ENCODE measurements around the gene NPIPB4.
"Not testable (repeated sequence)": the region's sequence is repeated elsewhere in the genome, so short reads cannot be mapped to it uniquely, and the experiment has no call there.

NPIPB4 gene

DNA sequence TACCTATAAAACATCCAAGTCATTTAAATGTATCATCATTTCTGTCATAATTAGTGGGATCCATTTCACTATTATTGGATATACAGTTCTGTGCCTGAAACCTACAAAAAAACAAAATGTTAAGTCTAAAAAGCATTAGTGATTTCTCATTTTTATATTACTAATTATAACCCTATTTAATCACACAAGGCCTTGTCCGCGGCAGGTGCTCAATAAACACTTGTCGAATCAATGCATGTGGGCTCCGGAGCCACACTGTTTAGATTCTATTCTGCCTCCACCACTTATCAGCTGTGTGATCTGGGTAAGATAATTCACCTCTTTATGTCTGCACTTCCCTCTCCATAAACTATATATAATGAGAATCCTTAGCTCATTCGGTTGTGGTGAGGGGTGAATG, at the start of gene NPIPB4:
Gene NPIPB4 (minus strand): TSS at position 101 of the 400 bp plus-strand sequence. CDS start 378 bp downstream, outside the sequence.
- not testable (repeated sequence) for DNase-seq

DNA sequence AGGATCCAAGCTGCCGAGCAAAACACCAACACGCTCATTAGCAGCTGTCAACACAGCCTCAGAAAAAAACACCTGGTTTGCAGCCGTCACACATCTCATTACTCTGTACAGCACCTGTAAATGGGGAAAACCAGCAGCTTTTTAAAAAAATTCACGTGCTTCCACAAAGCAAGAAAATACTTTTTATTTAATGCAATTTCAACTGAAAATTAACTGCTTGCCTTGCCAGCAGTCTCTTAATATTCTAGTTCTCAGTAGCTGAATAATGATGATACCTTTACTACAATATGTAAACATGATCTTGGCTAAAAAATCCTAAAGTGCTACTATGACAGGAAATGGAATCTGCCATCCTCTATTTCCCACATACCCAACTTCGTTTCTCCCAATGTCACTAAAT, 41.4 kb upstream of the NPIPB4 start:
- not testable (repeated sequence) for DNase-seq

DNA sequence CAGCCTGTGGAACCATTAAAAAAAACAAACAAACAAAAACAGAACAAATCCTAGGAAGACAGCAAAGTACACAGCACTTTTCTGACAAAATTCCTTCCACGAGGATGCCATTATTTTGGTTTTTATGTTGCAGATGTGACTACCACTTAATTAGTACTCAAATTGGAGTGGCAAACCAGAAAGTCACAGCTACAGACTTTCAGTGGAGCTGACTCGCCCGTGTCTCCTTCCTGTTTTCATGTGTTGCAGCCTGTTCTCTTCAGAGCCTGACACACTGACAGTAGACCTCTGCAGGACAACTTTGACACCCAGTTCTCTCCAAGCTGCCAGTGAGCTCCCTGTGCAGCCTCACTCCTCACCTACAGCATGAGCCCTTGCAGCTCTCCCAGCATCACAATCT, 24.4 kb upstream of the NPIPB4 start:
- not testable (repeated sequence) for DNase-seq

DNA sequence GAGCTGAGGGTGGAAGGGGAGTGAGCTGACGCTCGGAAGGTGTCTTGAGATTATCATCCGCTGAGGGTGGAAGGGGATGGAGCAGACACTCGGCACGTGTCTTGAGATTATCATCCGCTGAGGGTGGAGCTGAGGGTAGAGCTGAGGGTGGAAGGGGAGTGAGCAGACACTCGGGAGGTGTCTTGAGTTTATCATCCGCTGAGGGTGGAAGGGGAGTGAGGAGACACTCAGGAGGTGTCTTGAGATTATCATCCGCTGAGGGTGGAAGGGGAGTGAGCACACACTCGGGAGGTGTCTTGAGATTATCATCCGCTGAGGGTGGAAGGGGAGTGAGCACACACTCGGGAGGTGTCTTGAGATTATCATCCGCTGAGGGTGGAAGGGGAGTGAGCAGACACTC, 20.4 kb downstream of the NPIPB4 start:
- DNase-seq, result not testable (repeated sequence)

DNA sequence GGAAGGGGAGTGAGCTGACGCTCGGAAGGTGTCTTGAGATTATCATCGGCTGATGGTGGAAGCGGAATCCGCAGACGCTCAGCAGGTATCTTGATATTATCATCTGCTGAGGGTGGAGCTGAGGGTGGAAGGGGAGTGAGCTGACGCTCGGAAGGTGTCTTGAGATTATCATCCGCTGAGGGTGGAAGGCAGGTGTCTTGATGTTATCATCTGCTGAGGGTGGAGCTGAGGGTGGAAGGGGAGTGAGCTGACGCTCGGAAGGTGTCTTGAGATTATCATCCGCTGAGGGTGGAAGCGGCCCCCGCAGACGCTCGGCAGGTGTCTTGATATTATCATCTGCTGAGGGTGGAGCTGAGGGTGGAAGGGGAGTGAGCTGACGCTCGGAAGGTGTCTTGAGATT, 21.2 kb downstream of the NPIPB4 start:
- not testable (repeated sequence) for DNase-seq

DNA sequence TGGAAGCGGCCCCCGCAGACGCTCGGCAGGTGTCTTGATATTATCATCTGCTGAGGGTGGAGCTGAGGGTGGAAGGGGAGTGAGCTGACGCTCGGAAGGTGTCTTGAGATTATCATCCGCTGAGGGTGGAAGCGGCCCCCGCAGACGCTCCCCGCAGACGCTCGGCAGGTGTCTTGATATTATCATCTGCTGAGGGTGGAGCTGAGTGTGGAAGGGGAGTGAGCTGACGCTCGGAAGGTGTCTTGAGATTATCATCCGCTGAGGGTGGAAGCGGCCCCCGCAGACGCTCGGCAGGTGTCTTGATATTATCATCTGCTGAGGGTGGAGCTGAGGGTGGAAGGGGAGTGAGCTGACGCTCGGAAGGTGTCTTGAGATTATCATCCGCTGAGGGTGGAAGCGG, 21.8 kb downstream of the NPIPB4 start:
- DNase-seq, result not testable (repeated sequence)

DNA sequence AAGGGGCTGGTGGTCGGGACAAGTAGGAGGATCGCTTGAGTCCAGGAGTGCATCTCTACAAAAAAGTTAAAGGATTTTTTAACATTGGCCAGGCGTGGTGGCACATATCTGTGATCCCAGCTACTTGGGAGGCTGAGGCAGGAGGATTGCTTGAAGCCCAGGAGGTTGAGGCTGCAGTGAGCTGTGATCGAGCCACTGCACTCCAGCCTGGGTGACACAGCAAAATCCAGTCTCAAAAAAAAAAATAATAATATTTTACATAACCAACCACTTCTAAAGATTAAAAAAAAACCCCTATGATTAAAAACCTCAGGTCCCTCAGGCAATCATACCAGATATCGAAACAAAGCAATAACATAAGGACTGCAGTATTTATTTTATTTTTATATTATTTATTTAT, 23.3 kb downstream of the NPIPB4 start:
- not testable (repeated sequence) for DNase-seq

DNA sequence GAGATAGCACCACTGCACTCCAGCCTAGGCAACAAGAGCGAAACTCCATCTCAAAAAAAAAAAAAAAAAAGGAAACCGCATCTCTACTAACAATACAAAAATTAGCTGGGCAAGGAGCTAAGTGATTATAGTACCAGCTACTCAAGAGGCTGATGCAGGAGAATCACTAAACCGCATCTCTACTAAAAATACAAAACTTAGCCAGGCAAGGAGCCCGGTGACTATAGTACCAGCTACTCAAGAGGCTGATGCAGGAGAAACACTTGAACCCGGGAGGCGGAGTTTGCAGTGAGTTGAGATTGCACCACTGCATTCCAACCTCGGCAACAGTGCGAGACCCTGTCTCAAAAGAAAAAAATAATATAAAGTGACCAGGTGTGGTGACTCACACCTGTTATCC, 27.6 kb downstream of the NPIPB4 start:
- DNase-seq, result not testable (repeated sequence)

DNA sequence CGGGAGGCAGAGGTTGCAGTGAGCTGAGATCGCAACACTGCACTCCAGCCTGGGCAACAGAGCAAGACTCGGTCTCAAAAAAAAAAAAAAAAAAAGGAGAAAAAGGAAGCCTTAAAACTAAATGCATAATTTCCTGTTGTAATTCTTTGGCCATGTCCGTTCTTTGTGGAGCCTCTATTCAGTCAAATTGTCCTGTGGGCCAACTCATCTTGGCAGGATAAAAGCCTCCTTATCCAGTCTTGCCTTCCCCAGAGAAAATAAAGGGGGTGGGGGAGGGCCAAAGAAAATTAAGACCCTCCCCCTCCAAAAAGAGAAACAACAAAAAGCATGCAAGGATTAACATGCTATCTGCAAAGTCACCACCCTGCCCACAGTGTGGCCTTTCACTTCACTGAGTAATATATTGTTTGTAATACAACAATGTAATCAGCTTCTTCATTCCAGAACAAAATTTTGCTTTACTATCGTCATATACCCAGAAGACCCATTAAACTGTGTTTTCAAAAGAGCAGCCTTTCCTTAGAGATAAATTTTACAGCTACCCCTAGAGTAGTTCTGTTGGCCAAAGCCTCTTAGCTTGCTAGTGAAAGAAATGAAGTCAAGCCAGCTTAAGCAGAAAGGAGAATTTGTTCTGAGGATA, 31.4 kb downstream of the NPIPB4 start:
- not testable (repeated sequence) for DNase-seq

DNA sequence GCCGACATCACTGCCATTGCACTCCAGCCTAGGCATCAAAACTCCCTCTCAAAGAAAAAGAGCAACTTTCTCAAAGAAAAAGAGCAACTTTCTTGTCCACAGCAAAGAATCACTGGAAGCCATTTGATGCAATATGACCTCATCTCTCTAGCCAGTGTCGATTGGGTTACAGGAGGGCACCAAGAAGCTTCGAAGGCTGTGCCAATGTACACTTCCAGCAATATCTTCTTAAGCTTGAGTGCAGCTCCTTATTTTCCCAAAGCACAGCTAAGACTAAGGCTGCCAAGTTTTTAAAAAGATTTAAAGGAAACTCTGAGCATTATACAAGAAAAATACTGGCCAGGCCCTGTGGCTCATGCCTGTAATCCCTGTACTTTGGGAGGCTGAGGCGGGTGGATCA, 32.0 kb downstream of the NPIPB4 start:
- not testable (repeated sequence) for DNase-seq

DNA sequence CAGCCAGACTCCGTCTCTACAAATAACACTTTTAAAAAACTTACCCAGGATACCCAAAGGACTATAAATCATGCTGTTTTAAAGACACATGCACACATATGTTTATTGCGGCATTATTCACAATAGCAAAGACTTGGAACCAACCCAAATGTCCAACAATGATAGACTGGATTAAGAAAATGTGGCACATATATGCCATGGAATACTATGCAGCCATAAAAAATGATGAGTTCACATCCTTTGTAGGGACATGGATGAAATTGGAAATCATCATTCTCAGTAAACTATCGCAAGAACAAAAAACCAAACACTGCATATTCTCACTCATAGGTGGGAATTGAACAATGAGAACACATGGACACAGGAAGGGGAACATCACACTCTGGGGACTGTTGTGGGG, 34.3 kb downstream of the NPIPB4 start:
- not testable (repeated sequence) for DNase-seq

DNA sequence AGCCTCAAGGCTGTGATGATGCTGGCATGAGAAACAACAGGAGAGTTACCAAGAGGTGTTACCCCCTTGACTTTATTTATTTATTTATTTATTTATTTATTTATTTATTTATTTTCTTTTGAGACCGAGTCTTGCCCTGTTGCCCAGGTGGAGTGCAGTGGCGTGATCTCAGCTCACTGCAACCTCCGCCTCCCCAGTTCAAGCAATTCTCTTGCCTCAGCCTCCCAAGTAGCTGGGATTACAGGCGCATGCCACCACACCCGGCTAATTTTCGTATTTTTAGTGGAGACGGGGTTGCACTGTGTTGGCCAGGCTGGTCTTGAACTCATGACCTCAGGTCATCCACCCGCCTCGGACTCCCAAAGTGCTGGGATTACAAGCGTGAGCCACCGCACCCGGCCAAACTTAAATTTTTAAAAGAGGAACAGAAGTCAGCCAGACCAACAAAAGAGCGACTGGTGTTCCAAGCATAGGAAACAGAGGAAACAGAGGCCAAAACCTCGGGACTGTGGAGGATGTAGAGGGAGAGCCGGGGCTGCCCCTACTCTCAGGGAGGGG, 36.6 kb downstream of the NPIPB4 start:
- not testable (repeated sequence) for DNase-seq

DNA sequence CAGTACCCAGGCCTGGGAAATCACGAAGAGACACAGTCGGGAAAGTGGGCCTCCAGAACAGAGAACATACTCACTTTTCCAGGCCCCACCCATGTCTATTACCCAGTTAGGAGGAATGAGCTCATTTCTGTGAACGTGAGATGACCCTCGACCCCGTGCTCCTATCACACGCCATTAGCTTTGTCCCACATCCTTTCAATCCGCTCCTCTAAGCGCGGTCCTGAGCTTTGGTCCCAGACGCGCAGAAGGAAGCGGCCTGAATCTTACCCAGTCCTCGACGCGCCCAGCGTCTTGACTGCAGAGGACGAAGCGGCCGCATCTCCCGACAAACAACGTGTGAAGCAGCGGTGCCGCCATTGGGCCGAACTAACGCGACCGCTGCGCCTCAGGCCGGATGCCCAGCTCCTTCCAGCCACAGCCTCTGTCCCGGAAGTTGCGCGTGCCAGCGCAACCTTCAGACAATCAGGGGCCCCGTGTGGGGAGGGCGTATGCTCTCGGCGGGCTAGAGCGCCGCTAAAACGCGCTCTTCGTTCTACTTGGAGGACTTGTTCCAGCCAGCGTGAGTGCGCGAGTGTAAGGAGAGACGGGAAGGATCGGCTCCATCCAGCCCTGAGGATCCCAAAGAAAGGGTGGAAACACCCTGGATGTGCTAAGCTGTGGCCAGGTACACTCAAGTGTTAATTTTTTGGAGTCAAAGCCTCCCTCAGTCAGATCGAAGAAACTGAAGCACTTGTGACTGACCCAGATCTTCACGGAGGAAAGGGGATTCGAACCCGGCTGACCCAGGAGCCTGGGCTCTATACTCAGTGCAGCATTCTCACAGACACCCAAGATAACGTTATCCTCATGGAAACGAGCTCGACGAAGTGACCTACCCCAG, 37.3 kb downstream of the NPIPB4 start:
- peak; percentile 26 for DNase-seq

DNA sequence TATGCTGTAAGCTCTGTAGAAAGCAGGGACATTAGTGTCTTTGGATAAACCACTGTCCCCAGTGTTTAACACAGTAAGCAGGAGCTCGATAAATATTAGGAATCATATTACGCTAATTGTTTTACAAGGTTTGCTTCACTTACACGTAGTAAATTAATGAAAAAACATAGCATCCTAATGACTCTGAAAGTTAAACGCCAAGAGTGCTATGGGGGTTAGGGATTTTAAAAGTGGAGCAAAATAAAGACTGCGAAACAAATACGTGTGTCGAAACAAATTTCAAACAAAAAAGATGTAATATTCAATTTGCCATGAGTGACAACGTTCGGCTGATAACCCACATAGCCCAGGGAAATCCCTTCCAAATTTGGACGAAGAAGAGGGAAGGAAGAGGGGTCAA, 37.9 kb downstream of the NPIPB4 start:
- not testable (repeated sequence) for DNase-seq

DNA sequence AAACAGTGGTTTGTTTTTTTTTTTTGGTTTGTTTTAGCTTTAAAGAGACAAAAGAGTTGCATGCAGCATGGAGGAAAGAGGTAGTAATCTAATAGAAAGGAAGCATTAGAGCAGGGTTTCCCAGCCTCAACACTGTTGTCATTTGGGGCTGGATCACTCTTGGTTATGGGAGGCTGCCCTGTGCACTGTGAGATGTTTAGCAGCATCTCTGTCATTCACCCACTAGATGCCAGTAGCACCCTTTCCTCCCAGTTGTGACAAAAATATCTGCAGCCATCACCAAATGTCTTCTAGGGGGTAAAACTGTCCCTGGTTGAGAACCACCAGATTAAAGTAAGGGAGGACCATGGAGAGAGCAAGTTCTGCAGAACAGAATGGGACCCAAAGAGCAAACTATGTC, 40.5 kb downstream of the NPIPB4 start:
- DNase-seq, result not testable (repeated sequence)

DNA sequence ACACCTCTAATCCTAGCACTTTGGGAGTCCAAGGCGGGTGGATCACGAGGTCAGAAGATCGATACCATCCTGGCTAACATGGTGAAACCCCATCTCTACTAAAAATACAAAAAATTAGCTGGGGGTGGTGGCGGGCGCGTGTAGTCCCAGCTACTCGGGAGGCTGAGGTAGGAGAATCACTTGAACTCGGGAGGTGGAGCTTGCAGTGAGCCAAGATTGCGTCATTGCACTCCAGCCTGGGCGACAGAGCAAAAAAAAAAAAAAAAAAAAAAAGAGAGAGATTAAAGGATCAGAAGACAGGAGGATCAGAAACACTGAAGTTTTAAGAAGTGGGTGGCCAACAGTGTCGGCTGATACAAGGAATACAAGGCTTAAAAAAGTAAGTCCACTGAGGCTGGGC, 41.9 kb downstream of the NPIPB4 start:
- DNase-seq, result not testable (repeated sequence)

DNA sequence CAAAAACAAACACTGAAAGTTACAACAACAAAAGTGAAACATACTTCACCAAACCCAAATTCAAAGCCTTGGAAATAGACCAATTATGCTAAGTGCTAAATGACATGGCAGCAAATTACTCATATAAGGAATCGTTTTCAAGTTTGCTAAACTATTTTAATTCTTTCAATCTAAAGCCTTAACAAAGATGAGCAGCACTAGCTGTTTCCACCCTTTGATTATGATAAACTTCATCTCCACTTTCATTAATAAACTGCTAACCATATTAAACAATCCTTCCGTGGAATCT, 55.2 kb downstream of the NPIPB4 start:
- DNase-seq, result not testable (repeated sequence)

DNA sequence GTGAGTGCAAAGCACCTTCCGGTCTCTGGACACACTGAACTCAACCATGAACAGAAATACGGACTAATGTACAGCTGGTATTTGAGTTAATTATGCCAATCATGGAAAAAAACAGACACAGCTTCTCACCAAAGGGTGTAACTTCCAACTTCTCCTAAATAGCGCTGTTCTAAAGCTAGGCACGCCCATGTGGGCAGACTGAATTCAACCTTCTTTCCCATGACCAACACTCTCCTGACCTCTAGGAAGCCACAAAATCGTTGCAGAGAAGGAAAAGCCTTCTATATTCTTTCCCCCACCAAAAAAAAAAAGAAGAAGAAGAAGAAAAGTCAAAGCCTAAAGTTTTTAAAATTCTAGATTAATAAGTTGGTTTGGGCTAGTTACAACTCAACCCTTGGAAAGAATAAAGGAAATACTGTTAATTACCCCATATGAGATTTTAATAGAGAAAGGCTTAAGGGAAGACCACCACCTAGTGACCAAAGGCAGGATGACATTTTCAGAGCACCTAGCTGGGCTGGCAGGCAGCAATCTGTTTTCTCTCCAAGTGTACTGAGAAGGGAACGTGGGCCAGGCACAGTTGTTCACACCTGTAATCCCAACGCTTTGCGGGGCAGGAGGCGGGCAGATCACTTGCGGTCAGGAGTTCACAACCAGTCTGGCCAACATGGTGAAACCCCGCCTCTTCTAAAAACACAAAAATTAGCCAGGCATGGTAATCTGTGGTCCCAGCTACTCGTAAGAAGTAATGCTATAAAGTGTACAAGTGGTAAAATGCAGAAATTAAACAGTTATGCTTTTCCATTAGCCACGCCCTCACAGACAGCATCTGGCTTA, 55.8 kb downstream of the NPIPB4 start:
- DNase-seq, result not testable (repeated sequence)

DNA sequence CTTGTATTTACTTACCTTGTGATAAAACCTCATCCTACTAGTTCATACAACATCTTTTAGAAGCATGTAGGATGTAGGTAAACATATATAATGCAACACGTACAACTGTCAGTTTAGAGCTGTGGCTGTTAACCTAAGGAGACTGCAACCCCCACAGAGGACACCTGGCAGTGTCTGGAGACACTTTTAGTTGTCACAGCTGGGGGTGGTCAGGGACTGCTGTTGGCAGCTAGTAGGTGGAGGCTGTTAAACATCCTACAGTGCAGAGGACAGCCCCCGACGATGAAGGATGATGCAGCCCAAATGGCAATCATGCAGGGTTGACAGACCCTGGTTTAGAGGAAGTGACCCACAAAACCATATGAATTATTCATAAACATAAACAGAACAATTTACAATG, 59.0 kb downstream of the NPIPB4 start:
- DNase-seq, result not testable (repeated sequence)

DNA sequence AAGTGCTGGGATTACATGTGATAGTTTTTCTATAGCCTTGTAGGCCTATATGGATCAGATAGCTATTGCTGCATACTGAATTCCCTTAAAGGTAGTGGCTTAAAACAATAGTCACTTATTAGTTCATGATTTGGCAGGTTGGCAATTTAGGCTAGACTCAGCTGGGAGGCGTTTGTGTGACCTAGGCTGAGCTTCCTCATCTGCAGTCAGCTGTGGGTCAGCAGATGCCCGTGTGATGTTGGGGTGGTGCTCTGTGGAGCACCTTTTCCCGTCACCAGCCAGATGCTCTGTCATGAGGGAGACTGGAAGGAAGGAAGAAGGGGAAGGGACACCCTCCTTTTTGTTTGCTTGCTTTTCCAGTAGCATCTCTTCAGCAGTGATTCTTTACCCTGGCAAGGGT, 64.2 kb downstream of the NPIPB4 start:
- not testable (repeated sequence) for DNase-seq

DNA sequence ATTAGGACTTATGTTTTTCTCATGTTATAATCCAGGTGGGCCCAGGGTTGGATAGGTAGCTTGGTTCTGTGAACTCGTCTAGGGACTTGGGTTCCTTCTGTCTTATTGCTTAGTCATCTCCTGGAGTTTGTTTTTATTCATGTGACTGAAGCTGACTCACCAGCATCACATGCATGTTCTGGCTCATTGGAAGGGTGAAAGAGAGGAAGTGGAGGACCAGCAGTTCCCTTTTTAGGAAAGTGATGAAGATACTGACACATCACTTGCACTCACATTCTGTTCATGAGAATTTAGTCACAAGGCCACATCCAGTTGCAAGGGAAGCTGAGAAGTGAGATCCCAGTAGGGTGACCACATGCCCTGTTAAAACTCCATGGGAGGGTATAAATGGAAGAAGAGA, 67.0 kb downstream of the NPIPB4 start:
- DNase-seq, result not testable (repeated sequence)
